Smooth muscle cell of the brain vasculature (primary cell): ENCODE data around the gene C17orf75.
"Not testable (repeated sequence)": the region's sequence is repeated elsewhere in the genome, so short reads cannot be mapped to it uniquely, and the experiment has no call there.

Experiments
- DNase-seq: peaks from one replicate; pipeline ENCODE4 v3.0.0-alpha.2; 2012; ENCODE audit warnings: low read depth, low spot score

C17orf75 gene

DNA sequence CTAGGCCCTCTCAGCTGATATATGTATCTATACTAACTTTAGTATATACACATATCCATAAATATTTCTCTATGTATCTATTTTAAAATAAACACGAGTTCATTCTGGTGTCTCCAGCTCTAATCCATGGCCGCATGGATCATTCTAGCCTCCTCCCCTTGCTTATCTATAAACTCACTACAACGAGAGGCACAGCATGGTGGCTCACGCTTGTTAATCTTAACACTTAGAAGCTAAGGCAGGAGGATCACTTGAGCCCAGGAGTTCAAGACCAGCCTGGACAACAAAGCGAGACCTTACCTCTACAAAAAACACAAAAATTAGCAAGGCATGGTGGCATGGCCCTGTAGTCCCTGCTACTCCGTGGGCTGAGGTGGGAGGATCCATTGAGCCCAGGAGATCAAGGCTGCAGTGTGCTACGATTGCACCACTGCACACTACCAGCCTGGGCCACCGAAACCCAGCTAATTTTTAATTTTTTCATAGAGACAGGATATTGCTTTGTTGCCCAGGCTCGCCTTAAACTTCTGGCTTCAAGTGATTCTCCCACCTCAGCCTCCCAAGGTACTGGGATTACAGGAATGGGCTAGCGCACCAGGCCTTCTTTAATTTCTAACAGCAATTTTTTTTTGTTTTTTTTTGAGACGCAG lies 4.1 kb upstream of the C17orf75 start:
- DNase-seq, result no peak

DNA sequence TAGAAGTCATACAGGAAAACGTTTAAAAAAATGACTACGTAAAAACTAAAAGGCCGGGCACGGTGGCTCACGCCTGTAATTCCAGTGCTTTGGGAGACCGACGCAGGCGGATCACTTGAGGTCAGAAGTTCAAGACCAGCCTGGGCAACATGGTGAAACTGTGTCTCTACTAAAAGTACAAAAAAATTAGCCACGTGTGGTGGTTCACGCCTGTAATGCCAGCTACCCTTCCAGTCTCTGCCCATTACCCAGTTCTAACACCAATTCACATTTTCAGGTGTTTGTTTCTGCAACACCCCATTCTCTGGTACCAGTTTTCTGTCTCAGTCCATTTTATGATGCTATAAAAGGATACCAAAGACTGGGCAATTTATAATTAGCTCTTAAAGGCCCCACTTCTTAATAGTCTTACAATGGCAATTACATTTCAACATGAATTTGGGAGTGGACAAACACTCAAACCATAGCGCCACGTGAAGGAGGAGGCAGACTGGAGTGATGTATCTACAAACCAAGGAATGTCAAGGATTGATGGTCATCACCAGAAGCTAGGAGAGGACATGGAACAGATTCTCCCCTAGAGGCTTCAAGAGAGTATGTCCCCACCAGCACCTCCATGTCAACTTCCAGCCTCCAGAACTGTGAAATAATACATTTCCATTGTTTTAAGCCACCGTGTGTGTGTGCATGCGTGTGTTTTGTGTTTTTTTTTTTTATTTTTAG lies 791 bp upstream of the C17orf75 start:
- DNase-seq, result no peak

DNA sequence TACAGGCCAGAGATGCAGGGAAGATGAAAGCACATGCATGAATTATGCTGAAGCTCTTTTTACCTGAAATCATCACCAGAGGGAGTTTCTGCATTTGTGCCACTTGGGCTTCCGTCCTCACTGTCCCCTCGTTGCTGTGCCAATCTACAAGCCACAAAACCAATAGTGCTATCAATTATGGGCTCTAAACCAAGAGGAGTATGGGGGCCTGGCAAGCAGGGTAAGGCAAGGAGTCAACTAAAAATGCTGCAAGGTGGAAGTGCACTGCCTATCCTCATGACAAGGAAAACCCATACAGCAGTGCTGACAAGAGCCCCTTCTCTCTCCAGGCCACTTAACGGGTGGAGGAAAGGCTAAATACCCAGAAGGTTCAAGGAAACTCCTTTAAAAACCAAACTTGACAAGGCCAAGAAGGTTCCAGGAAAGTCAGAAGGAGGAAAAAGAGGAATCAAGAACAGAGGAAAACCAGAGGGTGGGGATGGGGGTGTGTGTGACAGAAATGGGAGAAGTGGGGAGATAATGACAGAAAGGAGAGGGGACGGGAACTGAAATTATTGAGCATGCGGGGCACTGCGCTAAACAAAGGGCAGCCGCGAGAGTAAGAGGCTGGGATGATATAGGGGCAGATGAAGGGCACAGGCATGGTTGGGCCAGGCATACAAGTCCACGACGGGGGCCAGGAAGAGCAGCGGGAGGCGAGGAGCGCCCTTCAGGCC lies 674 bp downstream of the C17orf75 start:
- no peak for DNase-seq

DNA sequence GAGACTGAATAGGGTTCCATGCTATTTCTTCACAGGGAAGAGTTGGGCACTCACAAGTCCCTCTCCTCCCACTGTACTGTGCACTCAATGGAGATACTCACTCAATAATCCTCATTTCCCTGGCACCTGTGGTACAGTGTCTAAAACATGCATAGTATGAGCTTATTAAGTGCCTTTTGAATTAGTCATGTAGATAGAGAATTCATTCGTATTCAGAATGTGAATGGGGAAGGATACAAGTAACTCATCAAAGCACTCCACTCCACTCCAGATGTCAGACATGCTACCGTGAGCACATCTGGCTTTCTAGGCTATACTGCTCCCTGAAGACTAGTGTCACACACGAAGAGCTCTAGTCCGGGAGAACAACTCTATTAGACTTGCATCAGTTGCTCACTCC lies 6.3 kb downstream of the C17orf75 start:
- DNase-seq, result no peak

DNA sequence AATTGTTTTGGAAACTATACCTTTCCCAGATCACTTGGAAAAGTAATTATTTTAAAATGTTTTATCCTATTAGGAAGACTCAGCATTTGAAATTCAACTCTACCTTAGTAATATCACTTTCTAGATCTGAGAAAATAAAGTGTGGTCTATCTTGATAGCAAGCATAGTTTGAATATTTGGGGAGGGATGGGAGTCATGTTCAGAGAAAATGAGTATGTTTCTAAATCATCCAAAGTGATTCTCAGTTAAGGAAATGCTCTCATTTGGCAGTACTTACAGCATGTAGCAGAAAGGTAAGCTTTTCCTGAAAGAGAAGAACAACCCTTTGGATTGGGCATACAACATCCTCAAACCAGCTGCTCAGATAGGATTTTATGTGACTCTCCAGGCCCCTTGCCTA lies 6.9 kb downstream of the C17orf75 start:
- DNase-seq, result no peak

DNA sequence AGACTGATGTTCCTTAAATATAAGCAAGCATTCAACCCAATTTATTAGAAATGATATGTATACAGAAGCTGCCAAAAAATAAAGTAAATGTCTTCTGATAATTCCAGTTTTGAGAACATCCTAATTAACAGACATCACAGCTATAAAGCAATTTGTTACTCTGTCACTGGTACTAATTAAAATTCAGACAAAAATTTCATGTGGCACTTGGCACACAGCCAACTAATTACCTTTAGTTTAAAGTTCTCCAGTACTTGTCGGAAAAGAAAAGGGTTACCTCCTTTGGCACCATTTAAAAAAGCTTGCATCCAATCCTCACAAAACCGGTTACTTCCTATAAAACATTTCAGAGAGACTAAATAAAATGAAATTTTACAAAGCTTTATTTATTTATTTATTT lies 8.8 kb downstream of the C17orf75 start:
- no peak for DNase-seq

DNA sequence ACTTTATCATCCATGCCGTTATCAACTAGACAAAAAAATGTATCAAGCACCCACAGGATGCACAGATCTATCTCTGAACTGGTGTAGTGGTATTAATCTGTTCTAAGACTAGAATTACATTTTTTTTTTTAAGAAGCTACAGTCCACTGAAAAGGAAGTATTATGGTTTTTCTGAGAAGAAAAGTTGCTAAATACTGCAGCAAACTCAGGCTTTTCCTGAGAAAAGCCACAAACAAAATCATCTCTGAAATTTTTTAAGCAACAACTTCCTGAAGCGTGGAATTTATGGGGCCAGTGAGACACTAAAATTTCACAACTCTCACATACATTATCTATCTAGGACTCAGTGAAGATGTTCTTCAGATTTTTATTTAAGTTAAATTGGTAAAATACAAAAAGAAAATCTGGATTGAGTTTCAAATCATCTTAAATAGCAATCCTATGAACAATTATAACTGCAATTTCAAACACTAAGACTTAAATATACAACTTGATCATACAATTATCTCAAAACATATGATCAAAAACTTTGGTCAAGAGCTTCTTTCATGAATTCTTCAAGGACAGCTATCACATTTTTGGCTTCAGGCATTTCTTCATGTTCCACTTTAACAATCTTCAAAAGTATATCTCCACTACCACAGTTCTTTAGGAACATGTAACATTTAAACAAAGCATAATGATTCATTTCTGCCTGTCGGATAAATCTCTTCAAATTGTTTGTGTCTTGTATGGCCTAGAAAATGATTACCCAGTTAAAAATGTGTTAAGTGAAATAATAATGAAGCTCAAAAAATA lies 10.5 kb downstream of the C17orf75 start:
- no peak for DNase-seq

DNA sequence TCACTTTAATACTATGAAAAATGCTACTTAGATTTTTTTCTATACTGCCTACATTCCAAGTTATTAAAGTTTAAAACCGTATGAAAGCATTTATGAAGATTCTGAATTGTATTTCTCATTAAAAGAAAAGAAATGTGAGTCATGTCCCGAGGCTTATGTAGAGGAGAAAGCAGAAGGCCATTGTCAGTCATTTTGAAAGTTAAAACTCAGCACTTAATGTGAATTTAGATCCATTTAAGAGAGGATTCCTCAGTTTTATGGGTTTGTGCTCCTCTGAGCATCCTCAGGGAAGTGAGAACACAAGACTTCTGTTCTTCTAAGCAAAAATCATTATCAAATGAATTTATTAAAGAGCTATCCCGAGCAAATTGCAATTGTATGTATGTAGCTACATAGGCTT lies 11.8 kb downstream of the C17orf75 start:
- no peak for DNase-seq

DNA sequence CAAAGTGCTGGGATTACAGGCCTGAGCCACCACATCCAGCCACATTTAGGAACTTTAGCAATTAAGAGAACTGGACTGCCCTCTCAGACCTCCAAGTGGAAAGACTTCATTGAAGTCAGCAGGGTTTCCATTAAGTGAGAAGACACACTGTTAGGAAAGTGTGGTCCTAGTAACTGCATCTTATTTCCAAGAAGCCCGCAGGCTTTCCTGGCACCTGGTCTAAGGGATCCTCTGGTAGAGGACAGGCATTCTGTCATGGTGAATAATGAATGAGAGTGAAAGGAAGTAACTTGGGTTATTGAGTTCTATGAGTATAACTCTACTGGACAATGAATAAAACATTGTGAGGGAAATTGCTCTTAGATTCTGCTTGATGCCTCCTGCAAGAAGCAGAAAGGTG lies 14.1 kb downstream of the C17orf75 start:
- no peak for DNase-seq

DNA sequence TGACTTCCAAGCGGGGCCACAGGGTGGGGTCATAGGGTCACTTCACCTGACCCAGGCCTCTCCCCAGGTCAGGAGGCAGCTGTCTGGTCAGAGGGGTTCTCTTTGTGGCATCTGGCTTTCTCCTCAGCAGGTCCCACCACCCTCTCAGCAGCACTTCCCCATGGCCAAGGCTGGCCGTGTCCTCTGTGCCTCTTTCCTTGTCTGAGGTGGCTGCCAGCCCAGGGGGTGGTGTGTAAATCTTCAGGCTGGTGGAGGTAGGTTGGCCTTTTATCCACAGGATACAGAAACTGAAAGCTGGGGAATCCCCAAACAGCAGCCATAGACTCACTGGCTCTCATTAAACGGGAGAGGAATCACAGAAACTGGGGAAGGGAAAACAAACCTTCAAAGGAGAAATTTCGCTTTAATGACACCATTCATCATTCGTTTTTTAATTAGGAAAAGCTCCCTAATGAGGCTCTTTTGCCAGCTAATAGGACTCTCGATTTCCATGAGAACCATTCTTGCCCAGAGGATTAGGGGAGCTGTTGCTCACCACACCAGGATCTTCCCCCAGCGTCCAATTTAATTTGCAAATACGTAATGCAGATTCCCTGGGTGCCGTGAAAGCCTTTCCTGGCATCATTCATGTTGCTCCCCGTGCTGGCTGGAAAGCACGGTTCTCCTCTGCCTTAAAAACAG lies 18.0 kb downstream of the C17orf75 start:
- DNase-seq, result no peak

DNA sequence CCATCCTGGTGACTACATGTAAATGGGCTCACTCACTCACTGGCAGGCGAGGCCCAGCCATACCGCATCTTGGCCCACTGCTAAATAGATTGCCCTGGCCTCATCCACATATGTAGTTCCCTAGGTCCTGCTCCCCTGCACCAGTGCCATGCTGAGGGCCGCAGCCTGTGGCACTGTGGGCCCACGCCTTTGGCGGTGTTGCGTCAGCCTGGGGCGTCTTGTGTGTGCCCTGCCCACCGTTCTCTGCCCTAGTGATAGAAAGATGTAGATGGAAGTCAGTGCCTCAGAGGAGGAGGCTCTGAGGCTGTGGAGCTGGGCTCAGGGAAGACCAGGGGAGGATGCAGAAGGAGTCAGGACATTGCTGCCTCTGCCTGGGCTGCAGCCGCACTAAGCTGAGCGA lies 18.9 kb downstream of the C17orf75 start:
- no peak for DNase-seq

DNA sequence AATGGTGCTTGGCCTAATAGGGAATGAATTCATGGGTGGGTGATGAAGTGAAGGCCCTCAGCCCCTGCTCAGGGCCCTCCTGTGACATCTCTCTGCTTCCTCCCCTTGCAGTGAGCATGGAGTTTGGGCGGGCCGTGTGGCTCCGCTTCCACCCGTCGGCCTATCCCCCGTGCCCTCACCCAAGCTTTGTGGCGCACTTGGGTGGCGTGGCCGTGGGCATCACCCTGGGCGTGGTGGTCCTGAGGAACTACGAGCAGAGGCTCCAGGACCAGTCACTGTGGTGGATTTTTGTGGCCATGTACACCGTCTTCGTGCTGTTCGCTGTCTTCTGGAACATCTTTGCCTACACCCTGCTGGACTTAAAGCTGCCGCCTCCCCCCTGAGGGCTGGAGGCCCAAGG lies 21.1 kb downstream of the C17orf75 start:
- DNase-seq, result no peak

DNA sequence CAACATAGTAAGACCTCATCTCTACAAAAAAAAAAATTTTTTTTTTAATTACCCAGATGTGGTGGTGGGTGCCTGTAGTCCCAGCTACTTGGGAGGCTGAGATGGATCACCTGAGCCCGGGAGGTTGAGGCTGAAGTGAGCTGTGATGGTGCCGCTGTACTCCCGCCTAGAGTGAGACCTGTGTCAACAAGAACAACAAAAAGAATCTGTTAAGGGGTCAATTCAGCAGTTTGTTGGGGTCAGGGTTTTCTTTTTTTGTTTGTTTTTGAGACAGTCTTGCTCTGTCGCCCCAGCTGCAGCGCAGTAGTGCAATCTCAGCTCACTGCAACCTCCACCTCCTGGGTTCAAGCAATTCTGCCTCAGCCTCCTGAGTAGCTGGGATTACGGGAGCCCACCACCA lies 21.9 kb downstream of the C17orf75 start:
- not testable (repeated sequence) for DNase-seq

DNA sequence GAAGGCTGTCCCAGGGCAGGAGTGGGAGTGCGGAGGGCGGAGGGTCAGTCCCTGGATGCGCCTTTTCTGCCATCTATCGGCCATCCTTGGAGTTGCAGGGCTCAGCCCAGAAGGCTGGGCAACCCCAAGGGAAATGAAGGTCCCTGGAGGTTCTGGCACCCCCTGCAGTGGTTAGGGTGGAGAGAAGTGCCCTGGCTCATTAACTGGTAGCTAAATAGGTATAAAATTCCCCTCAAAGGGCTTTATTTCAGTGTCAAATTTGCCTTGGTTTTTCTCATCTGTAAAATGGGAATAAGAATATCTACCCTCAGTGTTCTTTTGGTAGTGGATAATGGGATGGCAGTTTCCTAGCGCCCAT lies 22.4 kb downstream of the C17orf75 start:
- DNase-seq, result no peak

DNA sequence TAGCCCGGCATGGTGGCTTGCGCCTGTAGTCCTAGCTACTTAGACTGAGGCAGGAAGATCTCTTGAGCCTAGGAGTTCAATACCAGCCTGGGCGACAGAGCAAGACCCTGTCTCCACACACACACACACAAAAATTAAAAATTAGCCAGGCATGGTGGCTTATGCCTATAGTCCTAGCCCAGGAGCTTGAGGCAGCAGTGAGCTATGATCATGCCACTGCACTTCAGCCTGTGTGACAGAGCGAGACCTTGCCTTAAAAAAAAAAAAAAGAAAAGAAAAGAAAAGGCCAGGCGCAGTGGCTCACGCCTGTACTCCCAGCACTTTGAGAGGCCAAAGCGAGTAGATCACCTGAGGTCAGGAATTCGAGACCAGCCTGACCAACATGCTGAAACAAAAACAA lies 23.9 kb downstream of the C17orf75 start:
- no peak for DNase-seq

DNA sequence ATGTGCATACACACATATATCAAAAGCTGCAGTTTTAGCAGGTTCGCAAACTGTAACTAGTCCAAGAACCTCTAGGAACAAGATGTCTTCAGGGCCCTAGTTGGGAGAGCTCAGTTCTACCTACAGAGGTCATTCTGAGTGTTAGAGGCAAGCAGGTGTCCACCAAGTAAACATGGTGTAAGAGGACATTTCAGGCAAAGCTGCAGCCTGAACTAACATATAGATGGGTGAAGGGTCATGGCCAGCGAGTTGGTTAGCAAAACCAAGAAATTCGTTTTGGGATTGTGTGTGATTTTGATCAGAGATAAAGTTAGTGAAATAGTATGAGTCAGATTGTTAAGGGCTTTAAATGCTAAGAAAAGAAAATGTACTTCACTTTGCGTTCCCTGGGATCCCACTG lies 24.6 kb downstream of the C17orf75 start:
- DNase-seq, result no peak

DNA sequence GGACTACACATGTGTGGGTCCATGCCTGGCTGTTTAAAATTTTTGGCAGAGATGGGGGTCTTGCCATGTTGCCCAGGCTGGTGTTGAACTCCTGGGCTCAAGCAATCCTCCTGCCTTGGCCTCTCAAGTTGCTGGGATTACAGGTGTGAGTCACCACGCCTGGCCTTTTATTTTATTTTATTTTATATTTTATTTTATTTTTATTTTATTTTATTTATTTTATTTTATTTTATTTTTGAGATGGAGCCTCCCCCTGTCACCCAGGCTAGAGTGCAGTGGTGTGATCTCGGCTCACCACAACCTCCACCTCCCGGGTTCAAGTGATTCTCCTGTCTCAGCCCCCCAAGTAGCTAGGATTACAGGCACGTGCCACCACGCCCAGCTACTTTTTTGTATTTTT lies 25.3 kb downstream of the C17orf75 start:
- not testable (repeated sequence) for DNase-seq

DNA sequence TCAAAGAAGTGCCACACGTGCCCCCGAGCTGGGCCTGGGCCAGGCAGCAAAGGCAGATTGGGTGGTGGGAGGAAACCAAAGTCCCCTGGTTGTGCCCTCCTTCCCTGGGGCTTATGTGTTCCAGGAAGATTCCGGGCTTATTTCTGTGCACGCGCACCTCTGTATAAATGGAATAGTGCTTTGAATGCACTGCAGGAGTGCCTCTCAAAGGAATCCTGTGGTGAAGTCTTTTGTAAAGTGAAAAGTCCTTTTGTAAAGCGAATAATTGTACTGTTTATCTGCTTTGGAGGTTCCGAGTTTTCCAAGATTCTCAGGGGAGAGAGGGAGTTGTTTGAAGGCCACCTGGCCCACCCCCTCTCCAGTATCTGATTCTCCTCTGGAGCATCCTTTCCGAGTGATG lies 26.8 kb downstream of the C17orf75 start:
- DNase-seq, result no peak

DNA sequence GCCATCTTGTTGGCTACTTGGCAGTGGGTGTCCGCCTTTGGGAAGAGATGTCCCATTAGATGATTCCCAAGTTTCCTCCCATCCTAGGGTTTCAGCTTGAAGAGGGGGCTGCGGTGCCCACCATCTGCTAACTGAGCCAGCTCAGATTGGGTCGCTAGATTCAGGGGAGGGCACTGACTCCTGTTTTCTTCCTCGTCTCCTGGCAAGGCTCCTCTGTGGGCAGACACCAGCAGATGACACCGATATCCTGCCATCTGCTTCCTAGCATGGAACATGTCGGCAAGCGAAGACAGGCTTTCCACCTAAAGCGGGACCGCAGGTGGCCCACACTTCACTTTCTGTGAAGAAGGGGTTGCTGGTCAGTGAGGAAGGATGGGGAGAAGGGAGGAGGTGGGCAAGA lies 27.3 kb downstream of the C17orf75 start:
- no peak for DNase-seq

DNA sequence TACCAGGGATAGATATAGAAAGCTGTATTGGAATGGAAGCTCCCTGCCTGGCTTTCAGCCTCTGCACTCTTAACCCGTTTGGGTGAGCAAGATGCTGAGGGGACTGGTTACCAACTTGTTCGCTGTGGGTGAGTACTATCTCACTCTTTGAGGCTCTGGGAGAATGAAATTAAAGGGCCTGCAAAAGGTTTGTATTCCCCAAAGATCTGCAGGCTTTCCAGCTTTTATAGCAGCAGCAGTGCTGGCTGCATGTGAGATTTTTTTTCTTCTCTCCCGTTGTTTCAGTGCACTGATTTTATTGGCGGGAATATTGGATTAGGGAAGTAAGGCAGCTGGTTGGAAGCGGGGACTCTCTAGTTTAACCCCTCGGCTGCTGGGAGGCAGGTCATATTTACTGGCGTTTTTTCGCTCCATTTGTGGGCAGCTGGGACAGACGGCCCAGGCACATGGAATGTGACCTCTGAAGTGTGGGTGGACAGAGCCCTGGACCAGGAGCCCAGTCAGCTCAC lies 30.9 kb downstream of the C17orf75 start:
- DNase-seq, result no peak

DNA sequence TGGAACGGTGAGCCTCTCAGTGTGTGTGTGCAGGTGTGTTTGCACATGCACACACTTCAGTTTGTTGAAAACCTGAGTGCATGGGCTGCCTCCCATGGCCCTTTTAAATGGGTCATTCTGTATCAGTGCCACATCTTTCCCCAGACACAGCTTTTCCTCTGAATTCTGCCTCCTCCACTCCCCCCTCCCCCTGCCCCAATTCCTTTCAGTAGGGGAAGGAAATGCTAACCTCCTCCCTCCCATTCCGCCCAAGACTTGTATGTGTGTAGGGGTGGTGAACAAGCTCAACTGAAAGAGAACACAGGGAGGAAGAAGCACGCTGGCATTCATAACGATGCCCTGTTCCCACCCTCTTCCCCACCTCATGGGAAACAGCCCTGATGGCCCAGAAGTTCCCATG lies 34.3 kb downstream of the C17orf75 start:
- no peak for DNase-seq
